ENCODE data around the gene SMARCA5.
"Not testable (repeated sequence)": the region's sequence is repeated elsewhere in the genome, so short reads cannot be mapped to it uniquely, and the experiment has no call there.

SMARCA5 gene
- total RNA-seq: 309 to 420 (median 321) reads per million in 3 experiments

- DNase-seq: peak; percentile 98
Observed at GRCh38 chr4:143513314-143514168, at the start of gene SMARCA5. Gene SMARCA5, plus strand, starts transcription at chr4:143513702. Its CDS starts 223 bp downstream, at chr4:143513925.

- no peak for DNase-seq
Observed at GRCh38 chr4:143473334-143474126, 40.0 kb upstream of the SMARCA5 start.

GRCh38 chr4:143477487-143477886 lies 36.0 kb upstream of the SMARCA5 start:
- DNase-seq: no peak

GRCh38 chr4:143481361-143481760 lies 32.1 kb upstream of the SMARCA5 start:
- DNase-seq: no peak

- no peak for DNase-seq
Observed at GRCh38 chr4:143482840-143483239, 30.7 kb upstream of the SMARCA5 start.

- DNase-seq: no peak
Observed at GRCh38 chr4:143486314-143486713, 27.2 kb upstream of the SMARCA5 start.

- DNase-seq: no peak
Observed at GRCh38 chr4:143488687-143489086, 24.8 kb upstream of the SMARCA5 start.

GRCh38 chr4:143489106-143489505 lies 24.4 kb upstream of the SMARCA5 start:
- no peak for DNase-seq

- DNase-seq: no peak
Observed at GRCh38 chr4:143498021-143498420, 15.5 kb upstream of the SMARCA5 start.

- DNase-seq: no peak
Observed at GRCh38 chr4:143502231-143502630, 11.3 kb upstream of the SMARCA5 start.

GRCh38 chr4:143506031-143506430 lies 7.5 kb upstream of the SMARCA5 start:
- DNase-seq: no peak

GRCh38 chr4:143511906-143512305 lies 1.6 kb upstream of the SMARCA5 start:
- DNase-seq: no peak

- no peak for DNase-seq
Observed at GRCh38 chr4:143512978-143513313, 556 bp upstream of the SMARCA5 start.

- no peak for DNase-seq
Observed at GRCh38 chr4:143514169-143514495, 630 bp downstream of the SMARCA5 start.

GRCh38 chr4:143514497-143514896 lies 995 bp downstream of the SMARCA5 start:
- DNase-seq: peak; percentile 4

- no peak for DNase-seq
Observed at GRCh38 chr4:143514901-143515300, 1.4 kb downstream of the SMARCA5 start.

GRCh38 chr4:143515905-143516304 lies 2.4 kb downstream of the SMARCA5 start:
- no peak for DNase-seq

- no peak for DNase-seq
Observed at GRCh38 chr4:143517764-143518163, 4.3 kb downstream of the SMARCA5 start.

GRCh38 chr4:143524211-143524610 lies 10.7 kb downstream of the SMARCA5 start:
- no peak for DNase-seq

GRCh38 chr4:143528046-143528445 lies 14.5 kb downstream of the SMARCA5 start:
- DNase-seq: not testable (repeated sequence)

- DNase-seq: no peak
Observed at GRCh38 chr4:143531380-143531779, 17.9 kb downstream of the SMARCA5 start.

- no peak for DNase-seq
Observed at GRCh38 chr4:143531788-143532491, 18.4 kb downstream of the SMARCA5 start.

- no peak for DNase-seq
Observed at GRCh38 chr4:143538979-143539669, 25.6 kb downstream of the SMARCA5 start.
